NCI-H526 treated with DMSO at 0.1 percent for 48 hours (cell line): ENCODE measurements around the gene SUSD4.

ENCODE experiments used
- DNase-seq: peaks from one replicate; lab custom pipeline; 2025; lab: John Stamatoyannopoulos, UW

Gene SUSD4

DNA sequence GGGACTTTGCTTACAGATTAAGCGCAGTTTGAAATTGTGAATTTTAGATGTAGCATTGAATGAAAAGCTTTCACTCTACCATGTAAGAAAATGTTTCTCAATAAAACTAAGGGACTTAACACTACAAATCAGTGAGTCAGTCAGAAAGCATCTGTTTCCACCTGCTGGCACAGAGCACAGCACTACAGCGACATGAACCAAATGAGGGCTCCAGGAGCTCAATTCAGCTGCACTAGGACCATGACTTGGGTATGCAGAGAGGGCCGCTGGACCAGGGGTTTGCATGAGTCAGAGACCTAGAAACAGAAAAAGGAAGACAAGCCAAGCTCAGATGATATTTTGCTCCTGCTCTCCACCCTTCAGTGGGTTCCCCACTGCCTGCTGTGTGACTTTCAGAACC is 5.2 kb downstream of the SUSD4 start:
- DNase-seq: no peak

DNA sequence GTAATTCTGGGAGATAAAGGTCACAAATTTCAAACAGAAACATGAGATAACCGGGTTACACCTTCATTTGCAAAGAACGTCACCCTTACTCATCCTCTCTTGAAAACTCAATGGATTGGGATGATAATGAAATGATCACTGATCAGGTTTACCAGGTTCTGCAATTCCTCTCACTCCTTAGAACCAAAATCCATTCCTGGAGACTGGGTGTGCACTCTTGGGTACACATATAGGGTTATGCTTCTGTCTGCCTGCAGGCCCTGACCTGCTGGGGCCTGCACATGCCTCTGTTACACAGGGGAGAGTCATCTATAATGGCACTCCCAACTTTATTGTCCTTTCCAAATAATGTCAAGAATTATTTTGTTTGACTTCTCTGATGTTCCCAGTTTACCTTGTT is 8.3 kb downstream of the SUSD4 start:
- DNase-seq: no peak

DNA sequence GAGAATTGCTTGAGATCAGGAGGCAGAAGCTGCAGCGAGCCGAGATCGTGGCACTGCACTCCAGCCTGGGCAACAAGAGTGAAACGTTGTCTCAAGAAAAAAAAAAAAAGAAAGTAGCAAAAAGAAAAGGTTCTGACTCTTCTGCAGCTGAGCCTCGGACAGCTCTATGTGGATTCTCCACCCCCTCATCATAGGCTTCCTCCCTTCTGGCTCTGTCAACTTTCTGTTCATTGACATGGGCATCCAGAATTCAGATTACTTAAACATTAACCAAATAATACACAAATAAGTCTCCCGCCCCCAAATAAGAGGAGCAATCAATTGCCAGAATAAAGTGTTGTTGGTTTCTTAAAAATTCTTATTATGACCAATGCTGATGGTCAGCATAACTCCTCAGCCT is 10.0 kb downstream of the SUSD4 start:
- no peak for DNase-seq

DNA sequence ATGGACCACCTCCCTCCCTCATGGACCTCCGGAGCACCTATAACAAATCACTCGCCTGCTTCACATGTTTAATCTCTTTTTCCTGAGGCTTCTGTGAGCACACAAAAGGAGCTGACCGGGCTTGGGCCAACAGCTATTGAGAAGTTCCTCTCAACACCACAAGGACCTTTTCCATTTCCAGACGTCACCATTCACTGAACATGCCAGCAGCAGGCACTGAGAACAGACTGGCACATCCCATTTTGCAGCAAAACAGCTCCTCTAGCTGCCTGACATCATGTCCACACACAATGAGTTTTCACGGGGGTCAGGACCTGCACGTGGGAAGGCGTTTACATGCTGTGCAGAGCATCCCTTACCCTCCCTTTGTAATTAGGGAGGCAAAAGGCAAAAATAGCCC is 11.0 kb downstream of the SUSD4 start:
- DNase-seq: no peak

DNA sequence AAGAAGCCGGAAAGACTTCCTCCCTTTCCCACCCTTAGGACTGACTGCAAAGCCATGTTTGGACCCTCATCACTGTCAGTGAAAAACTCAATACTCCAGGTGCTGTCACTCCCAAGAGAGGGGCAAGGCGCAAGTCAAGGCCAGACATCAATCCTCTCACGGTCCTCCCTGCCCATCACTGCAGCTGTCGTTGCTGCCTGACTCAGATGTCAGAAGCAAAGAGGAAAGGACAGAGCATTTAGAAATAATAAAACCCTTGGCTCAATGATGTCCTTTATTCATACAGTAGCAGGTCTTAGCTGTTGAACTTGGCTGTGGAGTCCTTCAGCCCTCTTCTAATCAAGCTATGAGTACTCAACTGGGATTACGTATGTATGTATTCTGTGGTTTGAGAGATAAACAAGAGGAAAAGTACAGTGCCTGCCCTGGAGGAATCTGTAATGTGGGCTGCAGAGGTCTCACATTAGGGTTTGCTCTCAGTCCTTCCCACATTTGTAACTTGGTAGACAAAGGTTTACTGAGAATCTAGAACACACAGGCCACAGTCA is 13.5 kb downstream of the SUSD4 start:
- no peak for DNase-seq

DNA sequence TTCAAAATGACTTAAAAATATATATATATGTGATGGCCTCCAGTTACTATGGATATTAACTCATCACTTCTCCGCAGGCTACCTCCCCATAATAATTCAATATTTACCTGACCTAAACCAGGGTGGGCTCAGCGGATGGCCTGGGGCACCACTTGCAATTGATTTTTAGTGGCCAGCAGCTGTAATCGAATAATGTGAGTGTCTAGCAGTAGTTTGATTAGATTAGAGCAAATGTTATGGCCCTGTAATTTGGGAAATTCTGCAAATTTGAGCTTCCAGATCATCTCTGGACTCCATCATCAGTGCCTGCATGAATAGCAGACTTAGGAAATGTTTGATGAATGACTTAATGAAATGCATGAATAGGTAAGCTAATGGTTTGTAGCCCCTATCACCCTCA is 14.7 kb downstream of the SUSD4 start:
- no peak for DNase-seq

DNA sequence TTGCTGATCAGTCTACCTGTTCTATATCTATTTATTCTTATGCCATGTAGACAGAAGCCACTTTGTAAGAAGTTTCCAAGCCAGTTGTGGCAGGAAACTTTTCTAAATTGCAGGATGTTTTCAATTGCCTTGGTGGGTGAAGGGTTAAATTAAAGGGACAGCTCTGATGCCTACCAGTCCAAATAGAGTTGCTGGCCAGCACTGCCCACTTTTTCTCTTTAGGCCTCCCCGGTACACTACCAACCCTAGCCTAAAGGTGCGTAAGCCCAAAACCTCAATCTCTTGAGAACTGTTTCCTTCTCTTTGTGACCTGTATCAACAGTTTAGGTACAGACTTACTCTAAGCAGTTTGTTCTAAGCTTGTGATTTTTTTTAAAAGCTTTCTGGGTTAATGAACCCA is 15.5 kb downstream of the SUSD4 start:
- DNase-seq: no peak

DNA sequence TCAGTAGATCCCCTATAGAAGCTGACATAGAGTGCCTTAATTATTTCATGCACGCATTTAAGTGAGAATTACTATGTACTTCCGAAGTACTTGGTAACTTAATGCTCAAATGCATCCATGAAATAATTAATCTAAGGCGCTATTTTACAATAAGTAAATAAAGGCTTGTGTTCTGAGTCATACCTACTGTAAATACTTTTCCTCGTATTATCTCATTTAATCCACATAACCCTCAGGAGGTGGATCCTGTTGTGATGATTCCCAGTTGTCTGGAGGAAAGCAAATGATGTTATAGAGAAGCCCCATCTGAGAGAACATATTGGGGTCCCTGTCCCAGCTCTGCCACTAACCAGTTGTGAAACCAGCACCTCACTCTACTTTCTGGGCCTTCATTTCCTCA is 16.4 kb downstream of the SUSD4 start:
- no peak for DNase-seq

DNA sequence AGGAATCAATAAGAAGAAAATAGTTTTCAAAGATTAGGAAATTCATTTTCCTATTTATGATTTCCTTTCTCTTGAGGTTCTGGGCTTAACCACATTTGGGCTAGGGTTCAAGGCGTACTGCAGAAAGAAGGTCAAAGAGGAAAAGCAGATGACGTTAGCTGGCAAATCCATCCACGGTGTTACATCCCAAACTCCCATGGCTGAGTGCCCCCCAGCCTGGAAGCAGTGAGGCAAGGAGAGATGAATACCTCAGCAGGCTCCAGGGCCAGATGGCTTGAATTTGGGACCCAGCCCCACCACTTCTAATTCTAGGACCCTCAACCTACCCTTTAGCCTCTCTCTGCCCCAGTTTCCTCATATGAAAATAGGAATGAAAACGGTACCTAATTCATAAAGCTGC is 17.7 kb downstream of the SUSD4 start:
- DNase-seq: no peak

DNA sequence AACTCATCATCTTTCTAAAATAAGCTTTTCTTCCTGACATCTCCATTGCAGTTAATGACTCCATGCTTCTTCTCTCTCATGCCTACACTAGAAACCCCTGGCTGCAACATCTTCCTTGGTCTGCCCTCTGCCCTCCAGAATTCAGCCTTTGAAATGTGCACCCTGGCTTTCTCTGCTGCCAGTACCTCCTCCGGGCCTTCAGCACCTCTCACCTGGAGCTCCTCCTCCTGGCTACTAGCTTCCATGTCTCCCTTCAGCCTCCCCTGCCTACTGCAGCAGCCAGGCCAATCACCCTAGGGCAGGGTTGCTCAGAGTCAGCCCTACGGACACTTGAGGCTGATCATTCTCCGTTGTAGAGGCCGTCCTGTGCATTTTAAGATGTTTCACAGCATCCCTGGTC is 18.3 kb downstream of the SUSD4 start:
- DNase-seq: no peak

DNA sequence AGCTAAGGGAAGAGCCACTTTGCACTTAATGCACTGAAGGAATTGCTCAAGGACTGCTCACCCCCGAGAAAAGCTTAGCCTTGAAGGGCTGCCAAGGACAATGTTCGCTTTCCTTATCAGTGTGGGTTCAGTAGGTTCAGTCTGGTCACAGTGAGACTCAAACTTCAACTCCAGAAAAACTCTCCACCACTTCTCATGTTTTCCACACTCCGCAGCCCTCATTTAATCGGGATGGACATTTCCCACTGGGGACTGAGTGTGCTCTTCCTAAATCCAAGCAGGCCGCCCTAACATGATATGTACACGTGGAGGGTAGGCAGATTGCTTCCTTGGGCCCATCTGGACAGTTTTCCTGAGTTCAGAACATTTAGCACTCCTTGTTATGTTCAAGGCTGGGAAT is 19.5 kb downstream of the SUSD4 start:
- DNase-seq: no peak

DNA sequence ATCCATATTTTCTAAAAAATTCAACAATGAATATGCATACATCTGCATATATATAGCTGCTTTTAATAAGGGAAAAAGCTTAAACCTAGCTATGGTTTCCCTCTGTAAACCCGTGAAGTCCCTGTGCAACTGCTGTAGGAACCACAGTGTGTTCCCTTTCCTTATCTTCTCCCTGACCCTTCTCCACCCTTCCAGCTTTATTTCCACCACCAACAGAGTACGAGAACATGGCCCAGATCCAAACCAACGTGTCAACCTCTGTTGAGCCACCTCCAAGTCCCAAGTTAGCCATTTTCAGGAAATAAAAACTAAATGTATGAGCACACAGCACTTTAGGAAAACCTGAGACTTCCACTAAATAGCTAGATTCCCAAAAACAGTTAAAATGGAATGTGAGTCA is 20.3 kb downstream of the SUSD4 start:
- no peak for DNase-seq

DNA sequence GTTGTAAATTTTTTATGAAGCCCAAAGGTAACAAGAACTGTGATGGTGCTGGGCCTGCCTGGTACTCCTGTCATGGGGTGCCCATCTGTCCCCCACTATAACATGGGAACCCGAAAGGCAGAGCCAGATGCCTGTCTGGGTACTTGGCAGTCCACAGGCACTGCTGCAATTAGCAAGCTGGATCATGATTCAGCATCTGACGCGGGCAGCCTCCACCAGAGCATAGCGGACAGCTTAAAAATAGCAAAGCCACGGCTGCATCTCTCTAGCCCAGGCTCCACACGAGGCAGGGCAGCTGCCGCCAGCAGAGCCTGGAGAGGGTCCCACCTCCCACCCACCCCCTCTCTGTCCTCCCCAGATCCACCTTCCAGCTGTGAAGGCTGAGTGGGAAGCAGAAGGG is 22.9 kb downstream of the SUSD4 start:
- DNase-seq: no peak

DNA sequence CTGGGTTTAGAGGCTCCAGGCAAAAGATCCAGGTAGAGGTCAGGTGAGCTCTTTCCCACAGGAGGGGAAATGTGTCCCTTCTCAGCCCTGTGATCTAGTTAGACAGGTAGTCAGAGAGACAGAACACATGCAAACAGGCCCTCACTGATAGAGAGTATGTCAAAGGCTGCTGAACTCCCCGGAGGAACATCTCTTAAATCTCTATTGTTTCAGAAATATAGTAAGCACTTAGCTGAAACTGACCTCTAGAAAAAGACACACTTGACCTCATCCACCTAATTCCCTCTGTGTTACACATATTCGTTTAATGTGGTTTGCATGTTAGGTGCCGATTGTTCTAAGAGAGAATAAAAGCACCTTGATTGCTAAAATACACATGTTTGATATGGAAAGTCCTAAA is 23.3 kb downstream of the SUSD4 start:
- no peak for DNase-seq

DNA sequence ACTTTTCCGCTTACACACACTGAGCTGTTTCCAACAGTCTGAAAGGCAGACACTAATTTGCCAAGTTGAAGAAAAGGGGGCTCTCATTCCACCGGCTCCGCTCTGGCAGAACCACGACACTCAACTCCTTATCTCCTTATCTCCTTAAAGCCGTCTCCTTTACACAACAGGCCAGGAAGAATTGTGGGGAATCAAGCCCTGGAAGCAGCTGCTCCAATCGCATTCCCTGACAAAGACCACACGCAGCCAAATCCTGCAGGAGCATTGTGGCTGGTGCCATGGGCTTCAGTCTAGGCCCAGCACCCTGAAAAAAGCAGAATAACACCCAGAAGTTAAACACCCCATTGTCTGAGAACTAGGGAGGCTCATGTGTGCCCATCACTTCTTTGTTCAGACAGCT is 24.1 kb downstream of the SUSD4 start:
- DNase-seq: no peak

DNA sequence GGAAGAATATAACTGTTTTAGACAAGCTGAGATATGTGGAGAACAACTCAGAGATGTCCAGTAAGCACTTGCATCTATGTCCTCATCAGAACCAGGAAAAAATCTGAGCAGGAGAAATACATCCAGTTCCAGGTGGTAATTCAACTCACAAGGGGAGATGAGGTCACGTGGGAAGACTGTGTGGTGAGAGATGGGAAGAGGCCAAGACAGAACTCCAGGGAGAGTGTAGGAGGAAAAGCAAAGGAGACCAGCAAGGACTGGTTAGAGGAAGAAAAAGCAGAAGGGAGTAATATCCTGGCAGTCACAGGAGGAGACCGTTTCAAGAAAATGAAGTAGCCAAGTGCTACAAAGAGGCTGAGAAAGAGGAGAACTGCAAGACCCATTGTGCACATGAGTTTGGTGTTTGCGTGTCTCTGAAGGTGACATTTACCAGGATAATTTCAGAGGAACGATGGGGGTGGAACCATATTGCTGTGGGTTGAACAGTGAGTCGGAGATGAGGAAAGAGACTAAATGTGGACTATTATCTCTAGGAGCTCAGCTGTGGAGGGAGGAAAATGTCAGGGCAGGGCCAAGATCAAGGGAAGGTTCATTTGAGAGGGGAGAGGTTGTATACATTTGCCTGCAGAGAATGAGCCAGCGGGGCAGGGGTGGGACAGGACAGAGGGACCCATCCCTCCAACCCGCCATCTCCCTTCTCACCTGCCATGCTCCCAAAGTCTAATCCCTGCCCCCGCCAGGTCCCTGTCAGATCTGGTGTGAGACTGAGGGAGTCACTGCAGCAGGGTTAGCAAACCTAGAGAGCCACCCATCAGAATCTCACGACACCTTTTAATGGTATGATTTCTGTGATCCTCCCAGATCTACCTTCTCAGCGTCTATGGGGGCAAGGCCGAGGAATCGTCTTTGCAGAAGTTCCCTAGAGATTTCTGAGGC is 24.9 kb downstream of the SUSD4 start:
- DNase-seq: no peak

DNA sequence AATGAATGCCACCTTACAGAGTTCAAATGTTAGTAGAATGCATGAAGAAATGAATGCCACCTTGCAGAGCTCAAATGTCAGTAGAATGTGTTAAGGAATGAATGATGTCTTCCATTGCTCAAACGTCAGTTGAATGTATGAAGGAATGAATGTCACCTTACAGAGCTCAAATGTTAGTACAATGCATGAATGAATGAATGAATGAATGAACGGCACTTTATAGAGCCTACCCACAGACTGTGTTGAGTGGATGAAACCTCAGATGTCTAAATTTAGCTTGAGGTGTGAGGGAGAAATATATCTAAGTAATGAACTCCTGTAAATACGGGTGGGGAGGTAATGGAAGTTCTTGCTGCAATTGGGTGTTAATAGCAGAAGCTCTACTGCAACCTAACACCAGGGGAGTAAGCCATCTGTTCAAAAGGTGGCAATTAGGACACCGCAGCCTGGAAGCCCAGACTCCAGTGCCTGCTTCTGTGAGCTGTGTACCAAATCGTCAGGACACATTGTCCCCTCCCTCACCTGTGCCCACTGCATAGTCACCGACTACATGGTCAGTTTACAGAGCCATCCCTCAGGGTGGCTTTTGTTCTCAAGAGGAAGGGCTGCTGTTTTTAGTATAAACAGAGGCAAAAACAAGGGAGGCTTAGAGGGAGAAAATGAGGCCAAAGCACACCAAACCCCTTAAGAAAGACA is 26.7 kb downstream of the SUSD4 start:
- DNase-seq: no peak

DNA sequence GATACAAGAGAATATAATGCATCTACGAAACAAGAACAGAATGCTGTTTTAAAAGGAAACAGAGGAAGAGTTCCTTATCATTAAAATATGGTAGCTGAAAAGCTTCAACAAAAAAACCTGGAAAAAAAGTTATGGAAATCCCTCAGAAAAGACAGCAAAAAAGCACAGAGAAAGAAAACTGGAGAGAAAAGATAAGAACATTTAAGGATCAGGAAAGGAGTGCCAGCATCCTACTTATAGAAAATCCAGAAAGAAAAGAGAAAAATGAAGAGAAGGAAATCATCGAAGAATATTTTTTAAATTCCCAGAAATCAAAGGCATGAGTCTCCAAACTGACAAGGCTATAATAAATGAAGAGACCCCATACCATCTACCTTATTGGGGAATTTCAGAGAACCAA is 29.8 kb downstream of the SUSD4 start:
- no peak for DNase-seq

DNA sequence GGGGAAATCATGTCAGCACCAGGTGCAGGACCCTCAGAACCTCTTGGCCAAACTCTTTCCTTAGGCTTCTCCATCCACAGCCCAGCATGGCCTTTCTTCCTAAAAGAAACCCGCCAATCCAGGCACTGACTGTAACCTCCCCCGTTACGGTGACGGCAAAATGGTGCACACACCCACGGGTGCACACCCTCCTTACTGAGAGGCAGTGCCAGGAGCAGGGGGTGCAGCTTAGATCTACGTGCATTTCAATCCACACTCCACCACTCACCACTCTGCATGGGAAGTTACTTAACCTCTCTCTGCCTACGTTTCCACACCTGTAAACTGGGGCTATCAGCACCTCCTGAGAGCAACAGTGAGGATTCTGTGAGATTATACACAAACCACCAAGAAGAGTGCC is 31.0 kb downstream of the SUSD4 start:
- no peak for DNase-seq

DNA sequence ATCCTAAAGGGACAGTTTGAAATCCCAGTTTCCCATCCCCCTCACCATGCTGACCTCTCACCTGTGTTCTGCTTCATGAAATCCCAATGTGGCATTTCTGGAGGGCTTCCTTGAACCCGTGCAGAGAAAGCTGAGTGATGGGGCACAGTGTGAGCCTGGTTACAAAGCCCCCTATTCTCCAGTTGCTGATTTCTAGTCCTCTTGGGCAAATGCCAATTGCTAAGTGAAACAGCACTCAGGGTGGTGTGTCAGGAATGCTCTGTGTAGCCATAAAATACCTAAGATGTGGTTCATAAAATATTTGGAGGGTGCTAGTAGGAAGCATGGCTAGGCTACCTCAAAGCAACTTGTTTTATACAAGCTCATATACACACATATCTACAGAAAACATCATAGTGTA is 32.0 kb downstream of the SUSD4 start:
- DNase-seq: no peak

DNA sequence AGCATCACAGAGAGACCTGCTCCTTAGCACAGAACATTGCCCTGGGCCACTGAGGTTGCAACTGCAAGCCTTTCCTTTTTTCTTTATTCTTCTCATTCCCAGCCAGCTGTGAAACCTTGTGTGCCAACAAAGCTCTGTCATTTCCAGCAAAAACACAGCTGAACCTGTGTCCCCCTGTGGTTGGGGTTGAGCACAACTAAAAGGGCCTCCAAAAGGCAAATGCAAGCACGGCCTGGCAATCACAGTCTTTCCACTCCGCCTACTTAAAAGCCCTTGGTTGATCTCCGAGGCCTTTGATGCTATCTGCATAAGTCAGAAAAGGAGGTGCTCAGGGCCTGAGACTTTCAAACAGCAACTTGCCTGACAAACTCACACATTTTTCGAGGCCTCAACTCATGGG is 32.7 kb downstream of the SUSD4 start:
- no peak for DNase-seq

DNA sequence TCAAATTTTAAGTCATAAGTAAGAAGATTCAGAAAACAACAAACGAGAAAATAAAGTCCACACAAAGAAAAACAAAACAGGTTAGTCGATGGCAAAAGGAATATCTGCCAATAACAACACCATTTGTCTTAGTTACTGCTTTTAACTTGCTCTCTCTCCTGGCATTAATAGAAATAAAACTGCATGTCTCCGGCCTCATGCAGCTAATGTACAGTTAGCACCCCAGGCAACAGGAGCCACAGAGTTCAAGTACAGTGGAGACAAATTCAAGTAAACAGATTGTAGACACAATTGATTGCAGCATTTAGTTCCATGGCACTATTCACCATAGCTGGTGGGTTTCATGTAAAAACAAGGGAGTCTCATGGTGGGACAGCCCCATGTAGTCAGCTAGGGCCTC is 33.5 kb downstream of the SUSD4 start:
- DNase-seq: no peak

DNA sequence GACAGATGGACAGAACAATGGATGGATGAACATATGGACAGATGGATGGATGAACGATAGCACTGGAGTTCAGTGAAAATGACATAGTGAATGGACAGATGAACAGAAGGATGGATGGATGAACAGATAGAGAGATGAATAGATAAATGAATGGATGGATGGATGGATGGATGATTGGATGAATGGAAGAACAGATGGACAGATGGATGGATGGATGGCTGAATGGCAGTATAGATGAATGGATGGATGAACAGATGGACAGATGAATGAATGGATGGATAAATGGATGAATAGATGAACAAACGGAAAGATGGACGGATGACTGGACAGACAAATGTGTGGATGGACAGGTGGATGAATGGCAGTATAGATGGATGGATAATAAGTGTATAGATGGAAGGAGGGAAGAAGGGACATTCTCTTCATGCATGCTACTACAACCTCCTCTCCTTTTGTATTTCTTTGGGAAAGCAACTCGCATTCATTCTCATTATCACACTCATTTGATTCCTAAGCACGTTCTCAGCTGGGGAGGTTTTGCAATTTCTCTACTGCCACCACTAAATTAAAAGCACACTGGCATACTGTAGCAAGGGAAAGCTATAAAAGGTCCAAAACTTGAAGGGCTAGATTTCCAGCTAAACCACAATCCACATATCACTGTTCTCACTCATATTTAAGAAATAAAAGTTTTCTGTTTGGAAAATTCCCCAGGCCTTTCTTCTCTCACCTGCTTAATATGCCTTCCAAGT is 34.1 kb downstream of the SUSD4 start:
- DNase-seq: no peak
